Breast epithelium (tissue), 3 donors: ENCODE results near the gene SLK.

Source experiments
- CTCF ChIP-seq, 3 donors: fragments of 450-650 bp; IDR thresholded peaks; one replicate each; pipeline ENCODE4 v1.5.1; 2016 to 2017; ENCODE audit warnings: antibody characterized with exemption in 3 of 3, mild to moderate bottlenecking in 3 of 3, moderate library complexity in 3 of 3
- POLR2A ChIP-seq: fragments of 450-650 bp; IDR thresholded peaks from one replicate; pipeline ENCODE4 v1.6.1; 2016; ENCODE audit warnings: antibody characterized with exemption, mild to moderate bottlenecking, moderate library complexity

- TF ChIP-seq CTCF (IDR thresholded peaks at IDR 0.05) (no peak), POLR2A (no peak)
Measured at GRCh38 chr10:103931603-103932002, 35.3 kb upstream of the SLK start.
